ENCODE data around the gene TGFBR3L.
"Not testable (repeated sequence)": the region's sequence is repeated elsewhere in the genome, so short reads cannot be mapped to it uniquely, and the experiment has no call there.

TGFBR3L gene

GRCh38 chr19:7885818-7886217, 28.8 kb upstream of the TGFBR3L start:
- DNase-seq, result no peak
- Mint-ChIP-seq H3K27ac (no peak overlapping the region), H3K36me3 (ENCODE audit: low read depth) (no peaks in the 10 kb centered on the region), H3K4me3 (no peak overlapping the region), H3K9me3 (no peaks in the 10 kb centered on the region), H3K27me3 (ENCODE audit: low read depth, poor library complexity) (peaks cover 63% of the 10 kb centered on the region), H3K4me1 (peaks cover under 1% of the 10 kb centered on the region)
- no peak for TF ChIP-seq CTCF (IDR thresholded peaks at IDR 0.05)

GRCh38 chr19:7887408-7888144, 27.1 kb upstream of the TGFBR3L start:
- no peak for DNase-seq
- Mint-ChIP-seq H3K36me3 (ENCODE audit: low read depth) (no peaks in the 10 kb centered on the region), H3K4me1 (peaks cover 10% of the 10 kb centered on the region), H3K9me3 (no peaks in the 10 kb centered on the region), H3K27ac (no peak overlapping the region), H3K4me3 (no peak overlapping the region), H3K27me3 (ENCODE audit: low read depth, poor library complexity) (peaks cover 69% of the 10 kb centered on the region)
- TF ChIP-seq CTCF (IDR thresholded peaks at IDR 0.05), result no peak

- no peak for TF ChIP-seq CTCF (IDR thresholded peaks at IDR 0.05)
- Mint-ChIP-seq H3K9me3 (no peaks in the 10 kb centered on the region), H3K4me3 (peak within 1 kb of the TSS; percentile 57), H3K36me3 (ENCODE audit: low read depth) (no peaks in the 10 kb centered on the region), H3K4me1 (peaks cover 10% of the 10 kb centered on the region), H3K27me3 (ENCODE audit: low read depth, poor library complexity) (peaks cover 69% of the 10 kb centered on the region), H3K27ac (no peak within 1 kb of the TSS)
- peak; percentile 86 for DNase-seq
These were observed 26.3 kb upstream of the TGFBR3L start, which contains the start of gene LRRC8E for GRCh38 chr19:7888145-7888825. LRRC8E (plus strand) TSS chr19:7888510; CDS start chr19:7895604, 7,094 bp downstream.

GRCh38 chr19:7888826-7889217, 25.8 kb upstream of the TGFBR3L start:
- Mint-ChIP-seq H3K36me3 (ENCODE audit: low read depth) (no peaks in the 10 kb centered on the region), H3K4me3 (peak overlapping the region; percentile 57), H3K27me3 (ENCODE audit: low read depth, poor library complexity) (peaks cover 66% of the 10 kb centered on the region), H3K27ac (no peak overlapping the region), H3K4me1 (peaks cover 10% of the 10 kb centered on the region), H3K9me3 (no peaks in the 10 kb centered on the region)
- no peak for DNase-seq
- no peak for TF ChIP-seq CTCF (IDR thresholded peaks at IDR 0.05)

GRCh38 chr19:7893362-7894101, 21.1 kb upstream of the TGFBR3L start:
- H3K36me3 Mint-ChIP-seq (ENCODE audit: low read depth); DNase-seq; H3K27ac Mint-ChIP-seq; H3K4me3 Mint-ChIP-seq; H3K9me3 Mint-ChIP-seq: not testable (repeated sequence)
- H3K4me1 Mint-ChIP-seq, result peaks cover 10% of the 10 kb centered on the region
- H3K27me3 Mint-ChIP-seq (ENCODE audit: low read depth, poor library complexity), result peaks cover 38% of the 10 kb centered on the region

- Mint-ChIP-seq H3K9me3 (no peaks in the 10 kb centered on the region), H3K27me3 (ENCODE audit: low read depth, poor library complexity) (peaks cover 33% of the 10 kb centered on the region), H3K4me1 (peaks cover 15% of the 10 kb centered on the region), H3K27ac (peak overlapping the region; percentile 59), H3K4me3 (no peak overlapping the region), H3K36me3 (ENCODE audit: low read depth) (no peaks in the 10 kb centered on the region)
- no peak for TF ChIP-seq CTCF (IDR thresholded peaks at IDR 0.05)
- DNase-seq, result no peak
These were observed 19.9 kb upstream of the TGFBR3L start for GRCh38 chr19:7894612-7895309.

All from nephron progenitor cell (in vitro differentiated cells).